DND-41 (cell line): Measurements from ENCODE around the gene PDE6C.

Source experiments
- CTCF ChIP-seq: IDR thresholded peaks from 2 replicates; pipeline ENCODE4 v1.5.1; 2012; ENCODE audit warnings: borderline replicate concordance, low read length, moderate library complexity, mild to moderate bottlenecking; ENCODE audit not compliant: poor library complexity, severe bottlenecking; ENCODE audit errors: extremely low read depth
- EZH2 ChIP-seq: IDR thresholded peaks from 3 replicates; pipeline ENCODE4 v1.6.1; 2012; ENCODE audit warnings: borderline replicate concordance, low read depth, mild to moderate bottlenecking, moderate library complexity, low read length, inconsistent platforms; ENCODE audit not compliant: severe bottlenecking

- TF ChIP-seq CTCF (no peak), EZH2 (no peak)
These were observed 11.1 kb upstream of the PDE6C start, which contains the start of gene RBP4 for GRCh38 chr10:93601146-93601773.
